Caki2 (cell line): Measurements from ENCODE around the gene RTCA. TPM values are rescaled to one million over a fixed set of nuclear protein-coding genes. Genes with fewer than 3 reads are reported as not detected.
"Not testable (repeated sequence)": the region's sequence is repeated elsewhere in the genome, so short reads cannot be mapped to it uniquely, and the experiment has no call there.

ENCODE experiments used
- DNase-seq: peaks from one replicate; pipeline ENCODE4 v3.0.0-alpha.2; 2015; ENCODE audit warnings: low read depth
- in situ Hi-C: cut with HindIII; loops from 2 replicates; pipeline ENCODE4 v1.10.0; 2016; ENCODE audit warnings: low sequenced_read_pairs, low pct_unique_long_range_greater_than_20kb, mixed read lengths
- total RNA-seq: library from RNA; depleted of rRNA; stranded (reverse); fragments of >200 nt; shearing (Covaris generic); gene quantifications from 2 replicates; pipeline ENCODE4 v1.2.3, GENCODE V29; 2014; ENCODE audit warnings: low replicate concordance; rRNA removed

The RTCA gene
- total RNA-seq, result 17.9 and 21.3 TPM in 2 replicates

GRCh38 chr1:100265931-100266740, at the start of gene RTCA:
TSS of gene RTCA (plus strand) at chr1:100266216. CDS start at chr1:100266376, 160 bp downstream.
- DNase-seq, result peak; percentile 80
- in situ Hi-C loops, result no loop called here

GRCh38 chr1:100217834-100218233, 48.2 kb upstream of the RTCA start:
- no peak for DNase-seq

DNA sequence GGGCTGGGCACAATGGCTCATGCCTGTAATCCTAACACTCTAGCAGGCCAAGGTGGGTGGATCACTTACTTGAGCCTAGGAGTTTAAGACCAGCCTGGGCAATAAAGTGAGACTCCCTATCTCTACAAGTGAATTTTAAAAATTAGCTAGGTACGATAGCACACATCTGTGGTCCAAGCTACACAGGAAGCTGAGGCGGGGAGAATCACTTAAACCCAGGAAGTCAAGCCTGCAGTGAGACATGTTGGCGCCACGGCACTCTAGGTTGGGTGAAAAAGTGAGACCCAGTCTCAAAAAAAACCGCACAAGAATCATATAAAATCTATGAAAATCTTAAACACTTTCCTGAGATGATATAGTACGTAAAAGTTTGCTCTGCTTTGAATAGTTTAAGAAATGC, 46.6 kb upstream of the RTCA start:
- no peak for DNase-seq
- in situ Hi-C loops, result no loop called here

More at GRCh38 chr1:100217834-100218233, 48.2 kb upstream of the RTCA start:
- in situ Hi-C loops, result no loop called here

DNA sequence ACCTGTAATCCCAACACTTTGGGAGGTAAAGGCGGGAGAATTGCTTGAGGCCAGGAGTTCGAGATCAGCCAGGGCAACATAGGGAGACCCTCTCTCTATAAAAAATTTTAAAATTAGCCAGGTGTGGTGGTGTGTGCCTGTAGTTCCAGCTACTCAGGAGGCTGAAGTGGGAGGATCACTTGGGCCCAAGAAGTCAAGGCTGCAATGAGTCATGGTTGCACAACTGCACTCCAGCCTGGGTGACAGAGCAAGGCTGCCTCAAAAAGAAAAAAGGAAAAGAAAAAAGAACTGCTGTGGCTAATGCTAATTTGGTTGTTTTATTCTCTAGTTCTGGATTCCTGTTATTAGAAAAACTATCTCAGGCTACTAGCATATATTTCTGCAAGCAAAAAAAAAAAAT, 46.1 kb upstream of the RTCA start:
- in situ Hi-C loops, result no loop called here
- no peak for DNase-seq

DNA sequence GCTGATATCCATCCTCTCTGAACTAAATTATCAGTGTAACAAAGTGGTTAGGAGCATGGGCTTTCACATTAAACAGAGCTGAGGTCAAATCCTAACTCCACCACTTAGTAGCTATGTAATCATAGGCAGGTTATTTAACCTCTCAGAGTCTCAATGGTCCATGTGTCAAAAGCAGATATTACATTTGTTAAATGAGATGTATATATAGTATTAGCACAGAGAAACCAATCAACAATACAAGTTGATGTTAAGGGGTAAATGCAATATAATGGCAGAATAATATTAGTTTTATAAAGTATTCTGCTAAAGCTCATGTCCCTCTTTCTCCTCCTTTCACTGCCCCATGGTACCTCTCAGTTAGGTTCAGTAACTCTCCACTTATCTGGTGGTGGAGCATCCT, 43.6 kb upstream of the RTCA start:
- DNase-seq, result no peak
- in situ Hi-C loops, result no loop called here

DNA sequence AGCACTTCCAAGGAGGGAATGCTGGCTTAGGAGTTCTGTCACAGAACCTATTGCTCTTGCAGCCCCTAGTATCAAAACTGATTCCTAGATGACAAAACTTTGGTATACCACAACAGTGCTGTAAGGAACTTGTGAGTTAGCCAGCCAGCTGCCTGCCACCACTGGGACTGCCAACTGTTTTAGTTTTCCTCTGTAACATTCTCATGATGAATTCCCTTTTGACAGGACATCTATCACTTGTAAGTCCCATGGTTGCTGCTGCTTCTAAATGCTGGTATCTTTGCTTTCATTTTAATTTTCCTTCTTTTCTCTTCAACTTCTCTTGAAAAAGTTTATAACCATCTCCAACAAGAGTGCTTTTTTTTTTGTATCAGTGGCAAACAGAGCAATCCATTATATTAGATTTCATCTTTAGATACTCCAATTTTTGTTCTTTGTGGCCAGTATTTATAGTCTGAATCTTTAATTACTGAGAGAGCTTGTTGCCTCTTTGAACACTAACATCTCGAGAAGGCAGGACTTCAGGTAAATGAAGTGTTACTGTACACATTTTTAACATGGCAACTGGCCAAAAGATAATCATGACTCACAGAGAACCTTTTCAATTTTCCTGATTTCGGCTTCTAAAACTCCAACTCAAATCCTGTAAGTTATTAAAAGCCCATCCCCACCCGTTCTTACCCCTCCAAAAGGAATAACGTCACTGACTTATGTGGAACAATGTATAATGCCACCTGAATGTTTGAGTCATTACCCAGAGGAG, 36.2 kb upstream of the RTCA start:
- in situ Hi-C loops, result no loop called here
- no peak for DNase-seq

- DNase-seq, result no peak
- in situ Hi-C loops, result no loop called here
Measured at GRCh38 chr1:100230765-100231164, 35.3 kb upstream of the RTCA start.

GRCh38 chr1:100231721-100232120, 34.3 kb upstream of the RTCA start:
- no peak for DNase-seq
- in situ Hi-C loops, result no loop called here

GRCh38 chr1:100232156-100232555, 33.9 kb upstream of the RTCA start:
- in situ Hi-C loops, result no loop called here
- no peak for DNase-seq

- DNase-seq, in situ Hi-C loops: not testable (repeated sequence)
Measured at GRCh38 chr1:100233566-100233965, 32.5 kb upstream of the RTCA start.

- in situ Hi-C loops, result no loop called here
- no peak for DNase-seq
Measured at GRCh38 chr1:100234432-100234831, 31.6 kb upstream of the RTCA start.

- in situ Hi-C loops, result no loop called here
- no peak for DNase-seq
Measured at GRCh38 chr1:100237091-100237490, 28.9 kb upstream of the RTCA start.

GRCh38 chr1:100239961-100240360, 26.1 kb upstream of the RTCA start:
- no peak for DNase-seq
- in situ Hi-C loops, result no loop called here

GRCh38 chr1:100240631-100241030, 25.4 kb upstream of the RTCA start:
- in situ Hi-C loops, result no loop called here
- no peak for DNase-seq

DNA sequence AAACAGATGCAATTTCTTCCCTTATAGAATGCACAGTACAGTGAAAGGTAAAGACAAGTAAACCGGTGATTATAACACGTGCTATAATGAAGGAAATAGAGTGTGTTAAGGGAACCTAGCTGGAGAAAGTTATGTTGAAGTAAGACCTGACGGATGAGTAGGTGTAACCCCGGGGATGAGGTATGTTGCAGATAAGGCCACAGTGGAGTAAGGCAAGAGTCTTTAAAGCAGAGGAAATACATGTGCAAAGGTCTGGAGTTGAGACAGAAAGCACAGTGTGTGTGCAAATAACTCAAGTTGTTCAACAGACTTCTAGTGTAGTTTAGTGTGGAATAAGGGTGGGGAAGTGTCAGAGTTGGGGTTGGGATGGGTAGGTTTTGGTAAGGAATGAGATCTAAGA, 19.3 kb upstream of the RTCA start:
- in situ Hi-C loops, result no loop called here
- DNase-seq, result no peak

DNA sequence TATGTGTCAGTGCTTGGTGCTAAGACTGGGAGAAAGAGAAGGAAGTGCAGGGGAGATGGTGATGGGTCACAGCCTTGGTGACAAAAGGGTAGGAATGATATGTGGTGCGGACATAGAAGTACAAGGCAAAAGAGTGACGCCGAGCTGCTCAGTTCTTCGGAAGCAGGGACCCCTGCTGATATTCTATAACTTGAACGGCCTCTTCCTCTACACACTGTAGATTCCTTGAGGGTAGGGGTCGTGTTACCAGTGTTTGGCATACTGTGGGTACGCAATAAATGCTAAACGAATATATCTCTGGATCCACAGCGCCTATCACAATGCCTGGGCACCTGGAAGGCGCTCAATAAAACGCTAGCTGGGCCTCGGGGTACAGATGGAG, 16.9 kb upstream of the RTCA start:
- DNase-seq, result no peak
- in situ Hi-C loops, result no loop called here

DNA sequence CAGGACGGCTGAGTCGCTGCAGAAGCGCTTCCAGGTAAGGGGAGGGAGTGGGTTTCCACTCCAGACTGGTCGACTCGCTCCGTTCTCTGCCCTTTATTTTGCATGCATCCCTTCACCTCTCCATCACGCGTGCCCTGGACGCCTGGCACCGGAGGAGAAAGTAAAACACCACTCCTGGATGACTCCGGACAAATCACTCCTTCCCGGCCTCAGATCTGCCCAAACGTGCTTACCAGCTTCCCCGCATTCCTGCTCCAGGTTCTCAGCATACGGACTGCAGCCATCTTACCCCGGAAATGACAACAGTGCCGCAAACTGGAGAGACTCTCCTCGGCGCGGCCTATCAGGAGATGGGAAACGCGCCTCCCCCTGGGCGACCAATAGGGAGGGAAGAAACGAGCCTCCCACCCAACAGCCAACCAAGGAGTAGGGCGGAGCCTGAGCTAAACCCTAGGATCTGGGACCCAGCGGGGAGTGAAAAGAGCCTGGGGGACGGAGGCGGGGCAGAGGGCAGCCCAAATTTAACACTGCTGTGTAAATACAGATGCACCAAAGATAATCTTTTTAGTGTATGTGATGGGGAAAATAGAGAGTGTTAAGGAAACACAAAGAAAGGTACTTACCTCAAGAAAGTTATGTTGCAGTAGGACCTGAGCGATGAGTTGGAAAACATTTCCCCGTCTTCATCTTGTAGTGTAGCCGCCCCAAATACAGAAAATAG, 16.3 kb upstream of the RTCA start, which contains the start of gene DBT:
Gene DBT, minus strand, starts transcription at position 298 of the 721 bp plus-strand sequence. Its CDS starts 14 bp downstream, at position 284.
- peak; percentile 85 for DNase-seq
- in situ Hi-C loops, result no loop called here

GRCh38 chr1:100250264-100250663, 15.8 kb upstream of the RTCA start:
- in situ Hi-C loops, result no loop called here
- no peak for DNase-seq

GRCh38 chr1:100250807-100251206, 15.2 kb upstream of the RTCA start:
- in situ Hi-C loops, result no loop called here
- DNase-seq, result no peak
